ENCODE measurements around the gene SENP3. TPM values are rescaled to one million over a fixed set of nuclear protein-coding genes. Genes with fewer than 3 reads are reported as not detected.
A peak's percentile ranks its signal among the peaks of the same experiment; 100 is the strongest.

Gene SENP3
- total and polyA plus RNA-seq, 2 of the 13 experiments (the other 11 are each of a cell fraction or from before 2014, with no cell fraction given) = 55.8 to 75.4 TPM

DNA sequence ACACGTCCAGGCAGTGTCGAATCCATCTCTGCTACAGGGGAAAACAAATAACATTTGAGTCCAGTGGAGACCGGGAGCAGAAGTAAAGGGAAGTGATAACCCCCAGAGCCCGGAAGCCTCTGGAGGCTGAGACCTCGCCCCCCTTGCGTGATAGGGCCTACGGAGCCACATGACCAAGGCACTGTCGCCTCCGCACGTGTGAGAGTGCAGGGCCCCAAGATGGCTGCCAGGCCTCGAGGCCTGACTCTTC is 10.5 kb downstream of the SENP3 start (continued):
- TF ChIP-seq KLF12 (CRISPR knock-in tag; IDR thresholded peaks at IDR 0.05; ENCODE audit: borderline replicate concordance) = peak; percentile 60; the same call in 1 of the 2 replicates
- TF ChIP-seq ZFP41 (CRISPR knock-in tag; IDR thresholded peaks at IDR 0.05; ENCODE audit: borderline replicate concordance) = peak; percentile 43; the same call in 1 of the 2 replicates
- no peak for TF ChIP-seq TAF15 (IDR thresholded peaks at IDR 0.05; ENCODE audit: low read depth, low read length, poor library complexity, severe bottlenecking)
- no peak for TF ChIP-seq MBNL3 (CRISPR knock-in tag; conservative IDR thresholded peaks at IDR 0.05)
- TF ChIP-seq IKZF1 (IDR thresholded peaks at IDR 0.05) = no peak
- TF ChIP-seq ARNT2 (CRISPR knock-in tag; IDR thresholded peaks at IDR 0.05; ENCODE audit: low read depth) = peak; percentile 69; the same call in 1 of the 2 replicates
- TF ChIP-seq ATF1 (CRISPR knock-in tag; IDR thresholded peaks at IDR 0.05) = no peak
- TF ChIP-seq HOXA9 (CRISPR knock-in tag; IDR thresholded peaks at IDR 0.05; ENCODE audit: borderline replicate concordance) = no peak
- TF ChIP-seq ZNF792 (CRISPR knock-in tag; IDR thresholded peaks at IDR 0.05) = no peak
- TF ChIP-seq, protein P1, sequence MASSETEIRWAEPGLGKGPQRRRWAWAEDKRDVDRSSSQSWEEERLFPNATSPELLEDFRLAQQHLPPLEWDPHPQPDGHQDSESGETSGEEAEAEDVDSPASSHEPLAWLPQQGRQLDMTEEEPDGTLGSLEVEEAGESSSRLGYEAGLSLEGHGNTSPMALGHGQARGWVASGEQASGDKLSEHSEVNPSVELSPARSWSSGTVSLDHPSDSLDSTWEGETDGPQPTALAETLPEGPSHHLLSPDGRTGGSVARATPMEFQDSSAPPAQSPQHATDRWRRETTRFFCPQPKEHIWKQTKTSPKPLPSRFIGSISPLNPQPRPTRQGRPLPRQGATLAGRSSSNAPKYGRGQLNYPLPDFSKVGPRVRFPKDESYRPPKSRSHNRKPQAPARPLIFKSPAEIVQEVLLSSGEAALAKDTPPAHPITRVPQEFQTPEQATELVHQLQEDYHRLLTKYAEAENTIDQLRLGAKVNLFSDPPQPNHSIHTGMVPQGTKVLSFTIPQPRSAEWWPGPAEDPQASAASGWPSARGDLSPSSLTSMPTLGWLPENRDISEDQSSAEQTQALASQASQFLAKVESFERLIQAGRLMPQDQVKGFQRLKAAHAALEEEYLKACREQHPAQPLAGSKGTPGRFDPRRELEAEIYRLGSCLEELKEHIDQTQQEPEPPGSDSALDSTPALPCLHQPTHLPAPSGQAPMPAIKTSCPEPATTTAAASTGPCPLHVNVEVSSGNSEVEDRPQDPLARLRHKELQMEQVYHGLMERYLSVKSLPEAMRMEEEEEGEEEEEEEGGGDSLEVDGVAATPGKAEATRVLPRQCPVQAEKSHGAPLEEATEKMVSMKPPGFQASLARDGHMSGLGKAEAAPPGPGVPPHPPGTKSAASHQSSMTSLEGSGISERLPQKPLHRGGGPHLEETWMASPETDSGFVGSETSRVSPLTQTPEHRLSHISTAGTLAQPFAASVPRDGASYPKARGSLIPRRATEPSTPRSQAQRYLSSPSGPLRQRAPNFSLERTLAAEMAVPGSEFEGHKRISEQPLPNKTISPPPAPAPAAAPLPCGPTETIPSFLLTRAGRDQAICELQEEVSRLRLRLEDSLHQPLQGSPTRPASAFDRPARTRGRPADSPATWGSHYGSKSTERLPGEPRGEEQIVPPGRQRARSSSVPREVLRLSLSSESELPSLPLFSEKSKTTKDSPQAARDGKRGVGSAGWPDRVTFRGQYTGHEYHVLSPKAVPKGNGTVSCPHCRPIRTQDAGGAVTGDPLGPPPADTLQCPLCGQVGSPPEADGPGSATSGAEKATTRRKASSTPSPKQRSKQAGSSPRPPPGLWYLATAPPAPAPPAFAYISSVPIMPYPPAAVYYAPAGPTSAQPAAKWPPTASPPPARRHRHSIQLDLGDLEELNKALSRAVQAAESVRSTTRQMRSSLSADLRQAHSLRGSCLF (CRISPR knock-in tag; IDR thresholded peaks at IDR 0.05; ENCODE audit: borderline replicate concordance) = no peak; the same call in 1 of the 2 replicates
- 0 out of 2 replicates have a peak, but pooled peaks have one; percentile 54 for TF ChIP-seq ZNF263 (CRISPR knock-in tag; IDR thresholded peaks at IDR 0.05)
- TF ChIP-seq TFAP4 (IDR thresholded peaks at IDR 0.05; ENCODE audit: borderline replicate concordance, low read depth) = peak; percentile 31; the same call in 1 of the 2 replicates
- no peak for TF ChIP-seq MLXIP (CRISPR knock-in tag; IDR thresholded peaks at IDR 0.05; ENCODE audit: borderline replicate concordance)
- TF ChIP-seq, protein P2, sequence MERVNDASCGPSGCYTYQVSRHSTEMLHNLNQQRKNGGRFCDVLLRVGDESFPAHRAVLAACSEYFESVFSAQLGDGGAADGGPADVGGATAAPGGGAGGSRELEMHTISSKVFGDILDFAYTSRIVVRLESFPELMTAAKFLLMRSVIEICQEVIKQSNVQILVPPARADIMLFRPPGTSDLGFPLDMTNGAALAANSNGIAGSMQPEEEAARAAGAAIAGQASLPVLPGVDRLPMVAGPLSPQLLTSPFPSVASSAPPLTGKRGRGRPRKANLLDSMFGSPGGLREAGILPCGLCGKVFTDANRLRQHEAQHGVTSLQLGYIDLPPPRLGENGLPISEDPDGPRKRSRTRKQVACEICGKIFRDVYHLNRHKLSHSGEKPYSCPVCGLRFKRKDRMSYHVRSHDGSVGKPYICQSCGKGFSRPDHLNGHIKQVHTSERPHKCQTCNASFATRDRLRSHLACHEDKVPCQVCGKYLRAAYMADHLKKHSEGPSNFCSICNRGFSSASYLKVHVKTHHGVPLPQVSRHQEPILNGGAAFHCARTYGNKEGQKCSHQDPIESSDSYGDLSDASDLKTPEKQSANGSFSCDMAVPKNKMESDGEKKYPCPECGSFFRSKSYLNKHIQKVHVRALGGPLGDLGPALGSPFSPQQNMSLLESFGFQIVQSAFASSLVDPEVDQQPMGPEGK (CRISPR knock-in tag; IDR thresholded peaks at IDR 0.05) = peak; percentile 41; the same call in 1 of the 2 replicates
- no peak for TF ChIP-seq ZNF30 (CRISPR knock-in tag; IDR thresholded peaks at IDR 0.05)
- peak; percentile 33; the same call in 1 of the 2 replicates for TF ChIP-seq ZNF264 (CRISPR knock-in tag; IDR thresholded peaks at IDR 0.05)
- TF ChIP-seq JUND (CRISPR knock-in tag; IDR thresholded peaks at IDR 0.05) = no peak
